Mesenchymal stem cell (in vitro differentiated cells and primary cell): ENCODE data around the gene KYAT1.

ENCODE experiments used
- DNase-seq: peaks from one replicate; pipeline ENCODE4 v3.0.0-alpha.2; 2013
- H2AFZ ChIP-seq: one replicate; pipeline ENCODE4 v1.6.1; 2013; ENCODE audit warnings: low read depth, mild to moderate bottlenecking, control low read depth, inconsistent platforms, low read length, moderate library complexity
- H2AK5ac ChIP-seq: 2 replicates; pipeline ENCODE4 v1.6.1; 2013; ENCODE audit warnings: low read length, moderate library complexity, mild to moderate bottlenecking, inconsistent platforms; ENCODE audit not compliant: severe bottlenecking
- H2BK120ac ChIP-seq: one replicate; pipeline ENCODE4 v1.6.1; 2013; ENCODE audit warnings: low read depth, mild to moderate bottlenecking, inconsistent platforms, low read length, moderate library complexity
- H2BK12ac ChIP-seq, 2 experiments: one replicate each; pipeline ENCODE4 v1.6.1; 2013; ENCODE audit warnings: inconsistent platforms in 2 of 2, low read length in 2 of 2, mild to moderate bottlenecking in 2 of 2, moderate library complexity in 2 of 2, control low read depth in 1 of 2
- H2BK15ac ChIP-seq: one replicate; pipeline ENCODE4 v1.6.1; 2013; ENCODE audit warnings: mild to moderate bottlenecking, low read depth, inconsistent platforms; ENCODE audit not compliant: poor library complexity, severe bottlenecking
- H2BK5ac ChIP-seq: 2 replicates; pipeline ENCODE4 v1.6.1; 2013; ENCODE audit warnings: low read depth, mild to moderate bottlenecking, low read length, control low read depth, inconsistent platforms; ENCODE audit not compliant: poor library complexity, severe bottlenecking
- H3K14ac ChIP-seq, 2 experiments: one replicate each; pipeline ENCODE4 v1.6.1; 2013; ENCODE audit warnings: inconsistent platforms in 2 of 2, low read length in 2 of 2, control low read depth in 1 of 2, mild to moderate bottlenecking in 1 of 2, moderate library complexity in 1 of 2
- H3K18ac ChIP-seq, 2 experiments: one replicate each; pipeline ENCODE4 v1.6.1; 2013; ENCODE audit warnings: inconsistent platforms in 2 of 2, low read length in 2 of 2, control low read depth in 1 of 2, low read depth in 1 of 2, mild to moderate bottlenecking in 1 of 2
- H3K23ac ChIP-seq, 2 experiments: one replicate each; pipeline ENCODE4 v1.6.1; 2013; ENCODE audit warnings: inconsistent platforms in 2 of 2, low read length in 2 of 2, mild to moderate bottlenecking in 2 of 2, moderate library complexity in 2 of 2, control low read depth in 1 of 2
- H3K27ac ChIP-seq: 2 replicates; pipeline ENCODE4 v1.5.1; 2013; ENCODE audit warnings: mild to moderate bottlenecking, moderate library complexity, low read length, control low read depth, inconsistent platforms; ENCODE audit not compliant: poor library complexity, severe bottlenecking
- H3K27me3 ChIP-seq, 2 experiments: 2 replicates each; pipeline versions ENCODE4 v1.6.1 to v1.7.0; 2013; ENCODE audit warnings: low read length in 2 of 2, mild to moderate bottlenecking in 2 of 2, moderate library complexity in 2 of 2, control low read depth in 1 of 2, inconsistent platforms in 1 of 2; ENCODE audit not compliant: control insufficient read depth in 1 of 2, insufficient read depth in 1 of 2
- H3K36me3 ChIP-seq, 2 experiments: 2 replicates each; pipeline versions ENCODE4 v1.6.1 to v1.7.0; 2013; ENCODE audit warnings: low read length in 2 of 2, control low read depth in 1 of 2, inconsistent platforms in 1 of 2, low read depth in 1 of 2, mild to moderate bottlenecking in 1 of 2; ENCODE audit not compliant: insufficient read depth in 2 of 2, control insufficient read depth in 1 of 2
- H3K4ac ChIP-seq, 2 experiments: one replicate each; pipeline ENCODE4 v1.6.1; 2013; ENCODE audit warnings: inconsistent platforms in 2 of 2, low read length in 2 of 2, mild to moderate bottlenecking in 2 of 2, moderate library complexity in 2 of 2, control low read depth in 1 of 2, low read depth in 1 of 2
- H3K4me1 ChIP-seq: 2 replicates; pipeline ENCODE4 v1.6.1; 2013; ENCODE audit warnings: low read depth, low read length, control low read depth; ENCODE audit not compliant: control insufficient read depth, insufficient read depth
- H3K4me2 ChIP-seq: 2 replicates; pipeline ENCODE4 v1.6.1; 2013; ENCODE audit warnings: low read length, mild to moderate bottlenecking, inconsistent platforms; ENCODE audit not compliant: poor library complexity, severe bottlenecking
- H3K4me3 ChIP-seq, 2 experiments: 2 replicates each; pipeline versions ENCODE4 v1.5.1 to v1.7.0; 2013; ENCODE audit warnings: low read length in 2 of 2, mild to moderate bottlenecking in 2 of 2, control low read depth in 1 of 2, low read depth in 1 of 2; ENCODE audit not compliant: insufficient read depth in 1 of 2
- H3K79me1 ChIP-seq: replicated peaks from 2 replicates; pipeline ENCODE4 v1.6.1; 2013; ENCODE audit warnings: mild to moderate bottlenecking, control low read depth, low read length, inconsistent platforms; ENCODE audit not compliant: poor library complexity, severe bottlenecking
- H3K9ac ChIP-seq: 2 replicates; pipeline ENCODE4 v1.7.0; 2013; ENCODE audit warnings: mild to moderate bottlenecking, low read length, moderate library complexity
- H3K9me3 ChIP-seq: 2 replicates; pipeline ENCODE4 v1.7.0; 2013; ENCODE audit warnings: mild to moderate bottlenecking, low read length; ENCODE audit not compliant: control insufficient read depth
- H4K8ac ChIP-seq: one replicate; pipeline ENCODE4 v1.6.1; 2013; ENCODE audit warnings: inconsistent platforms, mild to moderate bottlenecking, low read length, moderate library complexity
- H4K91ac ChIP-seq: one replicate; pipeline ENCODE4 v1.6.1; 2013; ENCODE audit warnings: mild to moderate bottlenecking, low read length, inconsistent platforms
- WGBS: methylation state at CpG from one replicate; pipeline ENCODE4 v1.1.7; 2013; ENCODE audit warnings: mixed read lengths; 5-methylcytosine and 5-hydroxymethylcytosine counted together

KYAT1 gene

DNA sequence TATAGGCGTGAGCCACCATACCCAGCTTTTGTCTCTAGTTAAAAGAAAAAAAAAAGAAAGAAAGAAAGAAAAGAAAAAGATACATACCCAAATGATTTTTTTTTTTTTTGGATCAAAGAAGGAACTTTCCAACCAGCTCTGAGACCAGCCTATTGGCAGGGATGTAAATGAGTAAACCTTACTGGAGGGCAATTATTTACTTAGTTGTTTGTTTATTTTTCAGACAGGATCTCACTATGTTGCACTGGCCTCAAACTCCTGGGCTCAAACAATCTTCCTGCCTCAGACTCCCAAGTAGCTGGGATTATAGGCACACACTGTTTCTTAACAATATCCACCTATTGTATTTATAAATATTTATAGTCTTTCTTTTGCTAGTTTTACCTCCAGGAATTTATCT, 41.2 kb downstream of the KYAT1 start:
- Histone ChIP-seq H3K4me2 (no peak overlapping the region), H3K4ac (no peak overlapping the region), H3K27me3 (no peaks in the 10 kb centered on the region), H3K79me1 (peaks cover 3% of the 10 kb centered on the region), H3K4me3 (no peak overlapping the region), H3K18ac (no peak overlapping the region), H3K27ac (no peak overlapping the region), H4K91ac (no peak overlapping the region), H3K14ac (no peak overlapping the region), H4K8ac (no peak overlapping the region), H3K36me3 (peaks cover 17 to 28% of the 10 kb centered on the region in 2 experiments), H2BK120ac (no peak overlapping the region), H2BK15ac (no peak overlapping the region), H3K23ac (no peak overlapping the region), H3K9me3 (no peaks in the 10 kb centered on the region), H2AFZ (no peak overlapping the region), H2AK5ac (no peak overlapping the region), H3K9ac (no peak overlapping the region), H2BK5ac (no peak overlapping the region), H2BK12ac (no peak overlapping the region), H3K4me1 (peaks cover 6% of the 10 kb centered on the region)
- DNase-seq = no peak
- WGBS = no CpG with 5 or more reads among the region's 1 CpG

DNA sequence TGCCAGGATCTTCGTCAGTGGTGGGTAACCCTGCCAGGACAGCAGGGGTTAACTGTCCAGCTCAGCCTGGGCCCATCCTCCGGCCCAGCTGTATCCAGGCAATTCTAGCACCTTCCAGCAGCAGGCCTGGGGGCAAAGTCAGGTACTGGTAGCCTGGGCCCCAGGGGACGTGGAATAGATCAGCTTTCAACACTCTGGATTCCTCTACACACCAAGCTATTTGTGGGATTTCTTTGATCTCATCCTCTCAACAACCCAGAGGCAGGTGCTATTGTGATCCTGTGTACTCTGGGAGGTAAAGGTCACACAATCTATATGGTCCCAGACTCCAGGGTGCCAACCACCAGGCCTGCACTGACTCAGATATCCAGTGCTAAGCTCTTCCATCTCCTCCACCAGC, 43.4 kb downstream of the KYAT1 start:
- Histone ChIP-seq H3K23ac (no peak overlapping the region), H3K27me3 (no peaks in the 10 kb centered on the region), H3K9me3 (no peaks in the 10 kb centered on the region), H3K79me1 (peaks cover 2% of the 10 kb centered on the region), H2AFZ (no peak overlapping the region), H3K9ac (no peak overlapping the region), H2AK5ac (no peak overlapping the region), H2BK120ac (no peak overlapping the region), H3K27ac (no peak overlapping the region), H3K36me3 (peaks cover 24 to 41% of the 10 kb centered on the region in 2 experiments), H4K8ac (no peak overlapping the region), H4K91ac (no peak overlapping the region), H3K4me2 (no peak overlapping the region), H3K4me1 (peaks cover 5% of the 10 kb centered on the region), H3K4ac (no peak overlapping the region), H3K18ac (no peak overlapping the region), H2BK5ac (no peak overlapping the region), H3K4me3 (no peak overlapping the region), H2BK15ac (no peak overlapping the region), H2BK12ac (no peak overlapping the region), H3K14ac (no peak overlapping the region)
- no peak for DNase-seq
- WGBS = 86% methylated on average over 2 of the region's 3 CpGs

DNA sequence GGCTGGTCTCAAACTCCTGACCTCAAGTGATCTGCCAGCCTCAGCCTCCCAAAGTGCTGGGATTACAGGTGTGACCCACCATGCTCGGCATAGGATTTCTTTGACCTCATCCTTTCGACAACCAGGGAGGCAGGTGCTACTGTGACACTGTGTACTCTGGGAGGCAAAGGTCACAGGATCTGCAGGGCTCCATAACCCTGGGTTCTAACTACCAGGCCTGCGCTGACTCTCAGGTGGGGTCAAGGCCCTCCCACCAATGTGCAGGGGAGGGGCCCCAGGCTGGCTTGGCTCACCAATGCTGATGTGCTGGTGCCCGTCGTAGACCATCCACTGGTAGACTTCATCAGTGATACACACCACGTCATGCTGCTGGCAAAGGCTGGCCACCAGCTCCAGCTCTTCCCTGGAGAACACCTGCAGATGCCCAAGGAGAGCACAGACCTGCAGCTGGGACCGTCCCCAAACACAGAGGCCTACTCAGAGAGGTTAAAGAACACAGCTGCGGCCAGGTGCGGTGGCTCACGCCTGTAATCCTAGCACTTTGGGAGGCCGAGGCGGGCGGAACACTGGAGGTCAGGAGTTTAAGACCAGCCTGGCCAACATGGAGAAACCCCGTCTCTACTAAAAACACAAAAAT, 45.1 kb downstream of the KYAT1 start:
- 85% methylated on average over 14 of the region's 14 CpGs for WGBS
- no peak overlapping the region for H3K14ac ChIP-seq
- H3K23ac ChIP-seq = no peak overlapping the region
- H3K27ac ChIP-seq = no peak overlapping the region
- H3K79me1 ChIP-seq = peaks cover 2% of the 10 kb centered on the region
- no peak overlapping the region for H3K4me3 ChIP-seq
- no peak overlapping the region for H2AFZ ChIP-seq
- H2BK5ac ChIP-seq = no peak overlapping the region
- H4K8ac ChIP-seq = no peak overlapping the region
- H2AK5ac ChIP-seq = no peak overlapping the region
- no peak overlapping the region for H3K4ac ChIP-seq
- no peaks in the 10 kb centered on the region for H3K27me3 ChIP-seq
- DNase-seq = no peak
- no peaks in the 10 kb centered on the region for H3K9me3 ChIP-seq
- H3K36me3 ChIP-seq = peaks cover 24 to 39% of the 10 kb centered on the region in 2 experiments
- no peak overlapping the region for H3K18ac ChIP-seq
- H3K4me1 ChIP-seq = peaks cover 5% of the 10 kb centered on the region
- H2BK120ac ChIP-seq = no peak overlapping the region
- H3K4me2 ChIP-seq = no peak overlapping the region
- no peak overlapping the region for H3K9ac ChIP-seq
- H4K91ac ChIP-seq = no peak overlapping the region
- H2BK12ac ChIP-seq = no peak overlapping the region
- H2BK15ac ChIP-seq = no peak overlapping the region

DNA sequence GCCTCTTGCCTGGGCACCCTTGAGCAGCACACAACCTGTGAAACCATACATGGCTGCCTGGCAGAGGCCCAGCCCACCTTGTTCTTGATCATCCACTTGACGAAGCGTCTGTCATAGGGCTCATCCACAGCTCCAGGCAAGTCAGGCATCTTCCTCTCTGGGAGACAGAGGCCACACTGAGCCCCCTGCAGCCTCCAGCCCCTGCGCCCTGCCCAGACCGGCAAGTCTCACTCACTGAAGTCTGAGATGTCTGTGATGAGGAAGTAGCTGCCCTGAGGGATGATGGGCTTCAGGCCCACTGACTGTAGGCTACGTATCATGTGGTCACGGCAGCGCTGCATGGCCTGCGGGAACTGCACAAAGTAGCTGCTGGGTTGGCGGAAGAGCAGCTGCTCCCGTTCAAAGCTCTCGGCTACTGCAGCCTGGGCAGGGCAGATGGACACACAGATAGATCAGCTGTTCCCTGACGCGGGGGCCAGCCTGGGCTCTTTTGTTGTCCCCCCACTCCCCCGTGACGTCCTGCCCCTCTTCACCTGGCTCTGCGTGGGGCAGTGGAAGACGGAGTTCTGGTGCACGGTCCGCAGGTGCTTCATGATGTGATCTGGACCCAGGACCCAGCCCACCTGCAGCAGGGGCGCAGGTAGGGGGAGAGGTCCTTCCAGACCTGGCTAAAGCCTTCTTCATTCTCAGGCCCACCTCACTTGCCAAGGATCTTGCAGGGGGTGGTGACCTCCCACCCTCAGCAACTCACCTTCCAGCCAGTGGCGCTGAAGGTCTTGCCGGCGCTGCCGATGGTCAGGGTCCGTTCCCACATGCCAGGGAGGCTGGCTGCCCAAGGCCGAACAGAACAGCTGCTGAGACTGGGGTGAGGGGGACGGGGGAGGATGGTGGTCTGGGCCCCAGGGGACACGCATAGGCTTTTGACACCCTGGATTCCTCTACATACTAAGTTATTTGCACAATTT, 46.2 kb downstream of the KYAT1 start:
- Histone ChIP-seq H2AFZ (no peak overlapping the region), H4K91ac (no peak overlapping the region), H3K79me1 (peaks cover 2% of the 10 kb centered on the region), H2BK120ac (no peak overlapping the region), H3K27ac (no peak overlapping the region), H3K9ac (no peak overlapping the region), H2BK12ac (no peak overlapping the region), H2BK5ac (no peak overlapping the region), H3K18ac (no peak overlapping the region), H3K14ac (no peak overlapping the region), H3K23ac (no peak overlapping the region), H2BK15ac (no peak overlapping the region), H3K4ac (no peak overlapping the region), H3K4me1 (peaks cover 5% of the 10 kb centered on the region), H2AK5ac (no peak overlapping the region), H4K8ac (no peak overlapping the region), H3K4me3 (no peak overlapping the region), H3K4me2 (no peak overlapping the region), H3K27me3 (no peaks in the 10 kb centered on the region), H3K36me3 (peaks cover 24 to 39% of the 10 kb centered on the region in 2 experiments), H3K9me3 (no peaks in the 10 kb centered on the region)
- 97% methylated on average over 28 of the region's 28 CpGs for WGBS
- DNase-seq = no peak
